Ascending aorta (tissue), 2 donors: ENCODE measurements around the gene RASGRF2. TPM values are rescaled to one million over a fixed set of nuclear protein-coding genes. Genes with fewer than 3 reads are reported as not detected.
"Not testable (repeated sequence)": the region's sequence is repeated elsewhere in the genome, so short reads cannot be mapped to it uniquely, and the experiment has no call there.

Source experiments
- DNase-seq, 2 donors: peaks; one replicate each; pipeline ENCODE4 v3.0.0-alpha.2; 2019; ENCODE audit warnings: low spot score in 2 of 2
- H3K27ac ChIP-seq, 2 donors: fragments of 200-600 bp; sonication (generic); one replicate each; pipeline ENCODE4 v1.5.1; 2016 to 2017; ENCODE audit warnings: mild to moderate bottlenecking in 1 of 2
- H3K27me3 ChIP-seq: fragments of 200-600 bp; sonication (generic); one replicate; pipeline ENCODE4 v1.5.1; 2017
- H3K36me3 ChIP-seq, 2 donors: fragments of 200-600 bp; sonication (generic); one replicate each; pipeline ENCODE4 v1.5.1; 2016
- H3K4me1 ChIP-seq, 2 donors: fragments of 200-600 bp; sonication (generic); one replicate each; pipeline ENCODE4 v1.5.1; 2016 to 2017; ENCODE audit warnings: mild to moderate bottlenecking in 1 of 2
- H3K4me3 ChIP-seq, 2 donors: fragments of 200-600 bp; sonication (generic); one replicate each; pipeline ENCODE4 v1.5.1; 2016 to 2017; ENCODE audit warnings: mild to moderate bottlenecking in 1 of 2
- H3K9me3 ChIP-seq, 2 donors: fragments of 200-600 bp; sonication (generic); one replicate each; pipeline ENCODE4 v1.5.1; 2016
- CTCF ChIP-seq, 3 experiments: fragments of 200-600 bp in 2 of 3; fragments of 450-650 bp in 1 of 3; sonication (generic) in 2 of 3; IDR thresholded peaks; one replicate each; pipeline ENCODE4 v1.5.1; 2016 to 2019; ENCODE audit warnings: antibody characterized with exemption in 3 of 3, mild to moderate bottlenecking in 1 of 3, moderate library complexity in 1 of 3
- intact Hi-C: fragments of 100-400 bp; cut with DNase I; formaldehyde crosslinking; loops from one replicate; pipeline ENCODE4 v1.15.1; 2023
- total RNA-seq: library from RNA; depleted of rRNA; stranded (reverse); fragments of >200 nt; gene quantifications from one replicate; pipeline ENCODE4 v1.1.0, GENCODE V29; 2016

Gene RASGRF2
- total RNA-seq, 1 donor from 2014 or later = 16.9 TPM

GRCh38 chr5:81052325-81052724 lies 92.2 kb downstream of the RASGRF2 start:
- Histone ChIP-seq H3K36me3 (no peaks in the 10 kb centered on the region), H3K27me3 (no peaks in the 10 kb centered on the region), H3K27ac (no peak overlapping the region), H3K9me3 (no peaks in the 10 kb centered on the region), H3K4me1 (no peaks in the 10 kb centered on the region), H3K4me3 (no peak overlapping the region)
- intact Hi-C loops = no loop called here
- TF ChIP-seq CTCF (IDR thresholded peaks at IDR 0.05) = no peak
- no peak for DNase-seq

- H3K4me3 ChIP-seq, H3K4me1 ChIP-seq, H3K9me3 ChIP-seq, DNase-seq, H3K36me3 ChIP-seq, H3K27me3 ChIP-seq, H3K27ac ChIP-seq, intact Hi-C loops: not testable (repeated sequence)
Observed at GRCh38 chr5:81053282-81053681, 93.1 kb downstream of the RASGRF2 start.

GRCh38 chr5:81058121-81058520 lies 98.0 kb downstream of the RASGRF2 start:
- no peaks in the 10 kb centered on the region for H3K9me3 ChIP-seq
- no peak for DNase-seq
- H3K27ac ChIP-seq = no peak overlapping the region
- H3K4me3 ChIP-seq = no peak overlapping the region
- H3K27me3 ChIP-seq = no peaks in the 10 kb centered on the region
- intact Hi-C loops = no loop called here
- H3K4me1 ChIP-seq = no peaks in the 10 kb centered on the region
- no peak for TF ChIP-seq CTCF (IDR thresholded peaks at IDR 0.05)
- H3K36me3 ChIP-seq = no peaks in the 10 kb centered on the region

GRCh38 chr5:81065492-81065891 lies 105.3 kb downstream of the RASGRF2 start:
- no peaks in the 10 kb centered on the region for H3K27me3 ChIP-seq
- no peak overlapping the region for H3K4me3 ChIP-seq
- no peaks in the 10 kb centered on the region for H3K36me3 ChIP-seq
- no peak for TF ChIP-seq CTCF (IDR thresholded peaks at IDR 0.05)
- H3K27ac ChIP-seq = no peak overlapping the region
- intact Hi-C loops = no loop called here
- no peak for DNase-seq
- no peaks in the 10 kb centered on the region for H3K9me3 ChIP-seq
- no peaks in the 10 kb centered on the region for H3K4me1 ChIP-seq

GRCh38 chr5:81066102-81066501 lies 105.9 kb downstream of the RASGRF2 start:
- no peaks in the 10 kb centered on the region for H3K4me1 ChIP-seq
- no peaks in the 10 kb centered on the region for H3K27me3 ChIP-seq
- TF ChIP-seq CTCF (IDR thresholded peaks at IDR 0.05) = no peak
- no peak overlapping the region for H3K27ac ChIP-seq
- H3K9me3 ChIP-seq = no peaks in the 10 kb centered on the region
- intact Hi-C loops = no loop called here
- DNase-seq = no peak
- no peaks in the 10 kb centered on the region for H3K36me3 ChIP-seq
- no peak overlapping the region for H3K4me3 ChIP-seq

DNA sequence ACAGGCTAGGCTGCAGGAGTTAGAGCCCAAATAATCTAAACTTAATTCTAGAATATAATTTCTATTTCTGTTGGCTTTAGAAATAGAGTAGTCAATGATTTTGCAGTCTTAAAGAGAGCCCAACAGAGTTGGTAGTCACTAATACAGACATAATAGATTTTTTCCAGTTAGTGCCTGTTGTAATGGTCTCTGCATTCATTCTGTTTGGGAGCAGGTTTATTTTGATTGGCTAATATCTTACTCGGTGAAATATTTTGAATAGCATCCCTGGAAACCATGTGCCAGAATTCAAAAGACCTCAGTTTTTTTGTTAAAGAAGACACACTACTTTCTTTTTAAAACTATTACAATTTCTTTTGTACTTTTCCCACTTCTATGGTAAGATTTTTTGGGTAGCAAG lies 107.2 kb downstream of the RASGRF2 start:
- H3K27ac ChIP-seq = no peak overlapping the region
- intact Hi-C loops = no loop called here

More for the DNA sequence above, 107.2 kb downstream of the RASGRF2 start:
- H3K9me3 ChIP-seq = no peaks in the 10 kb centered on the region
- TF ChIP-seq CTCF (IDR thresholded peaks at IDR 0.05) = no peak
- H3K4me3 ChIP-seq = no peak overlapping the region
- no peaks in the 10 kb centered on the region for H3K36me3 ChIP-seq
- DNase-seq = no peak
- no peaks in the 10 kb centered on the region for H3K27me3 ChIP-seq
- H3K4me1 ChIP-seq = no peaks in the 10 kb centered on the region
